ENCODE measurements around the gene PIP4P1.
"Not testable (repeated sequence)": the region's sequence is repeated elsewhere in the genome, so short reads cannot be mapped to it uniquely, and the experiment has no call there.

The PIP4P1 gene

GRCh38 chr14:20446889-20447288, 14.3 kb downstream of the PIP4P1 start:
- FAIRE-seq (no peak), DNase-seq (ENCODE audit: insufficient read length) (no peak)
- TF ChIP-seq POLR2A (IDR thresholded peaks at IDR 0.05; ENCODE audit: low read depth, low read length) = no peak
- no peak for TF ChIP-seq TAF1 (IDR thresholded peaks at IDR 0.05; ENCODE audit: borderline replicate concordance, low read depth, low read length)
- TF ChIP-seq POLR2AphosphoS5 (IDR thresholded peaks at IDR 0.05; ENCODE audit: low read depth, low read length) = no peak

GRCh38 chr14:20443650-20444049, 17.6 kb downstream of the PIP4P1 start:
- FAIRE-seq = not testable (repeated sequence)

DNA sequence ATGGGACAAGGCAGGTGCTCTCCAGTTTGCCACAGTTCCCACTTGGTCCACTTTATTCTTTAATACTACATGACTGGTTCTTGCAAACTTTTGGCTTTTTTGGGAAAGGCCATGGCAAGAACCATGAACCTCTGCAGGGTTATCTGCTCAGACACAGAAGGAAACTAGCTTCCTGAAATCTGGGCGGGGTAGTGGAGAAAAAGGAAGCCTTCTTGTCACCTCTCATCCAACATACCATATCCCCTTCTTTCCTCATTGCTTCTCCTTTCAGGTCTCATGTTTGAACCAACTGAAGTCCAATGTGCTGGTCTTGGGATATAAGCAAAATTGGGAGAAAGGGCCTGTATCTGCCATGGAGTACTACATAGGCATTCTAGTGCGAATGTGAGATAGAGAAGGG, 19.8 kb downstream of the PIP4P1 start:
- no peak for TF ChIP-seq POLR2A (IDR thresholded peaks at IDR 0.05; ENCODE audit: low read depth, low read length)
- TF ChIP-seq TAF1 (IDR thresholded peaks at IDR 0.05; ENCODE audit: borderline replicate concordance, low read depth, low read length) = no peak
- TF ChIP-seq POLR2AphosphoS5 (IDR thresholded peaks at IDR 0.05; ENCODE audit: low read depth, low read length) = no peak
- FAIRE-seq (no peak), DNase-seq (ENCODE audit: insufficient read length) (no peak)

More at GRCh38 chr14:20443650-20444049, 17.6 kb downstream of the PIP4P1 start:
- DNase-seq (ENCODE audit: insufficient read length) = not testable (repeated sequence)

GRCh38 chr14:20440882-20441281, 20.4 kb downstream of the PIP4P1 start:
- DNase-seq (ENCODE audit: insufficient read length) = no peak
- TF ChIP-seq POLR2A (IDR thresholded peaks at IDR 0.05; ENCODE audit: low read depth, low read length) = no peak
- no peak for TF ChIP-seq TAF1 (IDR thresholded peaks at IDR 0.05; ENCODE audit: borderline replicate concordance, low read depth, low read length)
- TF ChIP-seq POLR2AphosphoS5 (IDR thresholded peaks at IDR 0.05; ENCODE audit: low read depth, low read length) = no peak
- peak; percentile 44 for FAIRE-seq

GRCh38 chr14:20440465-20440864, 20.8 kb downstream of the PIP4P1 start:
- no peak for FAIRE-seq
- no peak for TF ChIP-seq POLR2AphosphoS5 (IDR thresholded peaks at IDR 0.05; ENCODE audit: low read depth, low read length)
- TF ChIP-seq TAF1 (IDR thresholded peaks at IDR 0.05; ENCODE audit: borderline replicate concordance, low read depth, low read length) = no peak
- TF ChIP-seq POLR2A (IDR thresholded peaks at IDR 0.05; ENCODE audit: low read depth, low read length) = no peak
- DNase-seq (ENCODE audit: insufficient read length) = no peak

DNA sequence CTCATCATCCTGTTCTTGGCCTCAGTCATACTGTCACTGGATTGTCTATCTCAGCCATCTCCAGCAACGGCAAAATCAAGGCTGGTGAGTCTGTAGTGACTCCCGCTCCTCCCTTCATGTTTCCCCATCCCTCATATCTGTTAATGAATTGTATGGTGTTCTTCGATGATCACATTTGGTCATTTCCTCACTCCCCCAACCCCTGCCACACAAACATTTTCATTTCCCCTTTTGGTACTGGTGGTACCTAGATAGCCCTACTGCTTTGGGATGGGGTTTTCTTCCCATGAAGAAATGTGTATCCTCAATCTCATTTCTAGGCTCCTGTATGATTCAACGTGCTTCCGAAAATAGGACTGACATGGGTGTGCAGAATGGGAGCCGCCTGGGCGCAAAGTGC, 22.6 kb downstream of the PIP4P1 start:
- no peak for FAIRE-seq
- no peak for DNase-seq (ENCODE audit: insufficient read length)
- TF ChIP-seq TAF1 (IDR thresholded peaks at IDR 0.05; ENCODE audit: borderline replicate concordance, low read depth, low read length) (no peak), POLR2AphosphoS5 (IDR thresholded peaks at IDR 0.05; ENCODE audit: low read depth, low read length) (no peak), POLR2A (IDR thresholded peaks at IDR 0.05; ENCODE audit: low read depth, low read length) (no peak)

- DNase-seq (ENCODE audit: insufficient read length) = no peak
- no peak for FAIRE-seq
- TF ChIP-seq POLR2A (IDR thresholded peaks at IDR 0.05; ENCODE audit: low read depth, low read length) = no peak
- no peak for TF ChIP-seq TAF1 (IDR thresholded peaks at IDR 0.05; ENCODE audit: borderline replicate concordance, low read depth, low read length)
- no peak for TF ChIP-seq POLR2AphosphoS5 (IDR thresholded peaks at IDR 0.05; ENCODE audit: low read depth, low read length)
These were observed 24.9 kb downstream of the PIP4P1 start for GRCh38 chr14:20436363-20436755.

DNA sequence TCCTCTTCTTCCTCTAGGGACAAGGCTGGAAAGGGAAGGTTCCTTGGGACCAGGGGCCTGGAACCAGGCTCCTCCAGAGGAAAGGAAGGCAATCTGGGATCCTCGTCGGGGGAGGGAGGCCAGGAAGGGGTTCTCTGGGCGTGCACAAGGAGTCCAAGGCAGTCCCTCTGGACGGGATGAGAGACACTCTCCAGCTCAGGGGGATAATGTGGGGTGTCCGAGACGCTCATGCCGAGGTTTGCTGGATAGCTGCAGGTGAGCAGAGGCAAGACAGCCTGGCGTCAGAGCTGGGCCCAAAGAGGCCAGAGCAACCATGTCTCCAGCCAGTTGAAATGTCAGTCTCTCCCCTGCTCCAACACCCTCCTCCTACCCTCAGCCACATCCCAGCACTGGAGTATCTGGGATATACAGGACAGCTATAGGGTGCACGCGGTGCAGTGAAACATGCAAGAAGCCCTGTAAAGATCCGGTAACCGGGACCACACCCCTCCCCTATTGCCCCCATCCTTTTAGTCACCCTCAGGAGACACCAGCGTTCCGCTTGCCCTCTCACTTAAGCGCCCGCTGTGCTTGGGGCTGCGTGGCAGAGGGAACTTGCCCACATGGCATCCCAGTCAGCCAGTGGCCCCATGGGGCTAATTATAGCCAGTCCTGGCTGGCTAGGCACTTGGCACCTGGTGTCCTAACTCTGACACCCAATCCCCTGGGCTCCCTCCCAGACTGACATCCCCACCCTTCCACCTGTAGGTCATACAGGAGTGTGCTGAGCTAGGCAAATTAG, 25.5 kb downstream of the PIP4P1 start, which contains the start of gene KLHL33:
TSS of gene KLHL33 (minus strand) at position 585 of the 781 bp plus-strand sequence. CDS start at position 230, 355 bp downstream.
- no peak for TF ChIP-seq POLR2A (IDR thresholded peaks at IDR 0.05; ENCODE audit: low read depth, low read length)
- no peak for TF ChIP-seq TAF1 (IDR thresholded peaks at IDR 0.05; ENCODE audit: borderline replicate concordance, low read depth, low read length)
- TF ChIP-seq POLR2AphosphoS5 (IDR thresholded peaks at IDR 0.05; ENCODE audit: low read depth, low read length) = no peak
- no peak for DNase-seq (ENCODE audit: insufficient read length)
- no peak for FAIRE-seq

- FAIRE-seq (no peak), DNase-seq (ENCODE audit: insufficient read length) (no peak)
- TF ChIP-seq TAF1 (IDR thresholded peaks at IDR 0.05; ENCODE audit: borderline replicate concordance, low read depth, low read length) (no peak), POLR2AphosphoS5 (IDR thresholded peaks at IDR 0.05; ENCODE audit: low read depth, low read length) (no peak), POLR2A (IDR thresholded peaks at IDR 0.05; ENCODE audit: low read depth, low read length) (no peak)
These were observed 26.3 kb downstream of the PIP4P1 start for GRCh38 chr14:20434701-20435581.

GRCh38 chr14:20429801-20430669, 31.2 kb downstream of the PIP4P1 start:
- no peak for DNase-seq (ENCODE audit: insufficient read length)
- FAIRE-seq = no peak
- TF ChIP-seq TAF1 (IDR thresholded peaks at IDR 0.05; ENCODE audit: borderline replicate concordance, low read depth, low read length) (no peak), POLR2AphosphoS5 (IDR thresholded peaks at IDR 0.05; ENCODE audit: low read depth, low read length) (no peak), POLR2A (IDR thresholded peaks at IDR 0.05; ENCODE audit: low read depth, low read length) (no peak)

GRCh38 chr14:20428802-20429201, 32.4 kb downstream of the PIP4P1 start:
- no peak for FAIRE-seq

More at GRCh38 chr14:20428802-20429201, 32.4 kb downstream of the PIP4P1 start:
- no peak for DNase-seq (ENCODE audit: insufficient read length)
- TF ChIP-seq POLR2AphosphoS5 (IDR thresholded peaks at IDR 0.05; ENCODE audit: low read depth, low read length) (no peak), TAF1 (IDR thresholded peaks at IDR 0.05; ENCODE audit: borderline replicate concordance, low read depth, low read length) (no peak), POLR2A (IDR thresholded peaks at IDR 0.05; ENCODE audit: low read depth, low read length) (no peak)

All from GM12892 (cell line).